ENCODE measurements around the gene BABAM2. TPM values are rescaled to one million over a fixed set of nuclear protein-coding genes. Genes with fewer than 3 reads are reported as not detected.

Gene BABAM2
- total and polyA plus RNA-seq, 2 experiments from 2014 or later, result 35.2 to 46.1 TPM

DNA sequence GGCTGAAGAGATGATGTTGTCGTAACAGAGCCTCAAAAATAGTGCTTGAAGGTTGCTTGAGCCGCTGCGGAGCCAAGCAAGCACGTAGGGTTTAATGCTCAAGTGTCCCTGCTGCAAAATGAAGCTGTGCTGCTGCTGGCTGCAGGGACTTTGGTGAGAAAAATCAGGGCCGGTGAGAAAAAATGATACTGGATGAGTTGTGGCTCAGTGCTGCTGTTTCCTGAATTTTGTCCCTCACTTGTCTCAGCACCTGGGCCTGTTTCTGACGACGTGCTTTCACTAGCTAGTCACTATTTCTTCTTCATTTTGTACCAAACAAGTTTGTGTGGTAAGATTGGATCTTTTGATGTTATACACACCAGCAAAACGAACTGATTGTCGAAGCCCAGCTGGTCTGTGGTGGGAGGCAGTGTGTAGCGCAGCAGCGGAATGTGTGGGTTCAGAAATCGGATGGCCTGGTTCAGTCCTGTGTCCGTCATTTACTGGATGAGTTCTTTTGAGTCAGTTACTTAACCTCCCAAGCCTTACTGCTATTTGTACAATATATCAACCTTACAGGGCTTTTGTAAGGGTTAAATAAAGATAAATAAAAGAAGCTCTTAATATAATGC is 329.3 kb downstream of the BABAM2 start:
- H3K4me3 ChIP-seq, result no peak overlapping the region
- in situ Hi-C loops (cut with MboI), result no loop called here
- no peaks in the 10 kb centered on the region for H4K20me1 ChIP-seq (ENCODE audit: insufficient read depth)
- WGBS, 2 experiments (ENCODE audit: low coverage in 1 of 2, low lambda C conversion rate in 2 of 2, missing lambda C conversion rate in 2 of 2), result 84 to 88% methylated on average over 13 of the region's 13 CpGs
- DNase-seq, result no peak
- H3K79me2 ChIP-seq (ENCODE audit: insufficient read depth), result no peaks in the 10 kb centered on the region
- H3K9me3 ChIP-seq (ENCODE audit: low read depth), result no peaks in the 10 kb centered on the region
- no peaks in the 10 kb centered on the region for H3K9me2 ChIP-seq (ENCODE audit: insufficient read depth)
- H3K27me3 ChIP-seq (replicated peaks; ENCODE audit: insufficient read depth), result no peaks in the 10 kb centered on the region
- peaks cover 6% of the 10 kb centered on the region for H3F3A ChIP-seq (ENCODE audit: insufficient read depth)
- no peak overlapping the region for H3K27ac ChIP-seq
- peaks cover 11% of the 10 kb centered on the region for H3K4me1 ChIP-seq (ENCODE audit: insufficient read depth)
- H3K36me3 ChIP-seq (ENCODE audit: low read depth), result no peaks in the 10 kb centered on the region
- no peak overlapping the region for H3K9ac ChIP-seq
- H2AFZ ChIP-seq, result no peak overlapping the region
- TF ChIP-seq EZH2phosphoT487 (IDR thresholded peaks at IDR 0.05; ENCODE audit: insufficient read depth, low read depth), result no peak
- no peak for TF ChIP-seq EZH2 (IDR thresholded peaks at IDR 0.05; ENCODE audit: insufficient read depth, poor library complexity, severe bottlenecking)
- no peak overlapping the region for H3K4me2 ChIP-seq (ENCODE audit: unreplicated experiment)

DNA sequence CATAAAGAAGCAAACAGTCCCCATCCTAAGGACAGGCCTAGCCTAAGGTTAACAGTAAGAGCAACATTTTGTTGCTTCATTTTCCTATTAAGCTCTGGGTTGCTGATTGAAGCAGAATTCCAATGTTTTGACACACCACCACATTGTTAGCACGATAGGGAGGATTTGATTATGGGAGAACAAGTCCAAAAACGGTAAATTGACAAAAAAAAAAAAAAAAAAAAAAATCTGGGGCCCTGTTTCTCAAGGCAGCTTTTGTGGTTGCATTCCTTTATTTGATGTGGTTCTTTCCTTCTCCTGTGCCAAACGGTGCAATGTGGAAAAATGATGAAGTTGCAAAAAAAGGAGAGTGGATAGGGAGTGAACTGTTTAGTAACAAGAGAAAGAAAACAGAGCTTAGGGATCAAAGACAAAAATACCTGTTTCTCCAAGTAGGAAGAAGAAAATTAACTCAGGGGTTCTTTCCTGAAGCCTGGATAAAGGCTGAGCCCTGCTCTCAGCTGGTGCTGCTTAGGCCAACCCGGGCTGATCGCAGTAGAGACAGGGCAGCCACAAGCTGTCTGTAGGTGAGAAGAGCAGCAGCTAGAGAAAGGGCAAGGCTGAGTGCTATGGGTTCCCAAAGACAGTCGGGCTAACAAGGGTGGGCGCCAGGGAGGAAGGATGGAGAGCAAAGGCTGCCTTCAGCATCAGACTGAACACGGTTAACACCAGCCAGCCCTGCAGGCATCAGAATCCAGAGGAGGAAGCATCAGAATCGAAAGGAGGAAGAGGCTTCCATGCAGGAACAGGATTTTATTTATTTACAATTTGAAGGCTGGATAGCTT is 334.3 kb downstream of the BABAM2 start:
- Histone ChIP-seq H3K9me2 (ENCODE audit: insufficient read depth) (no peaks in the 10 kb centered on the region), H3K27me3 (replicated peaks; ENCODE audit: insufficient read depth) (no peaks in the 10 kb centered on the region), H3K79me2 (ENCODE audit: insufficient read depth) (no peaks in the 10 kb centered on the region), H3K9ac (peak overlapping the region; percentile 67), H2AFZ (peak overlapping the region; percentile 46), H3K4me1 (ENCODE audit: insufficient read depth) (peaks cover 27% of the 10 kb centered on the region), H4K20me1 (ENCODE audit: insufficient read depth) (no peaks in the 10 kb centered on the region), H3K27ac (peak overlapping the region; percentile 81), H3K36me3 (ENCODE audit: low read depth) (no peaks in the 10 kb centered on the region), H3K4me3 (peak overlapping the region; percentile 57), H3K4me2 (ENCODE audit: unreplicated experiment) (peak overlapping the region; percentile 88), H3F3A (ENCODE audit: insufficient read depth) (peaks cover 25% of the 10 kb centered on the region), H3K9me3 (ENCODE audit: low read depth) (no peaks in the 10 kb centered on the region)
- TF ChIP-seq EZH2 (IDR thresholded peaks at IDR 0.05; ENCODE audit: insufficient read depth, poor library complexity, severe bottlenecking), result no peak
- 0 out of 2 replicates have a peak, but pooled peaks have one; percentile 81 for TF ChIP-seq EZH2phosphoT487 (IDR thresholded peaks at IDR 0.05; ENCODE audit: insufficient read depth, low read depth)
- DNase-seq, result peak; percentile 82
- 4 to 6% methylated on average over 9 of the region's 9 CpGs for WGBS, 2 experiments (ENCODE audit: low coverage in 1 of 2, low lambda C conversion rate in 2 of 2, missing lambda C conversion rate in 2 of 2)
- in situ Hi-C loops (cut with MboI), result no loop called here

DNA sequence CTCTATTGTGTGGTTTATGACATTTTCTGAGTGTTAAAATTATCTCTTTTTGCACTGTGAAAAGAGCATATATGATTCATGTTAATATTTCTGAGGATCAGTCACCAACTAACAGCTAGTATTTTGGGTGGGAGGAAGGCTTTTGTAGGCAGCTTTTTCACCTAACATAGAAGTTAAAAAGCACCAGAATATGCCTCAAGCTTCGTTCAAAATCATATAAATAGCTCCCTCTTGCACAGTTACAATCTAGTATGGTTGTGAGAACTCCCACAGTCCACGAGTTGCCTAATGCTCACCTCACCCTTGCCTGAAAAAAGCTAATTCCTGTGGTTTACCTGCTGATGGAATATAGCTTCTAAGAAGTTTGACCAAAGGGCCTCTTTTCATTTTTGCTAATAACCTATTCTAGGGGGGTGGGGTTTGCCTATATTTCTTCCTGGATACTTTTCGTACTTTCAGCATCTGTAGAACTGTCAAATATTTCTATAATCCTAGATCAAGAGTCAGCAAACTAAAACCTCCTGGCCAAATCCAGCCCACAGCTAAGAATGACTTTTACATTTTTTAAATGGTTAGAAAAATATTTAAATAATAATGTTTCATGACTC is 335.0 kb downstream of the BABAM2 start:
- Histone ChIP-seq H3K27me3 (replicated peaks; ENCODE audit: insufficient read depth) (no peaks in the 10 kb centered on the region), H3K9me3 (ENCODE audit: low read depth) (no peaks in the 10 kb centered on the region), H4K20me1 (ENCODE audit: insufficient read depth) (no peaks in the 10 kb centered on the region), H3K79me2 (ENCODE audit: insufficient read depth) (no peaks in the 10 kb centered on the region), H3K27ac (peak overlapping the region; percentile 81), H2AFZ (peak overlapping the region; percentile 46), H3K9ac (peak overlapping the region; percentile 67), H3K4me1 (ENCODE audit: insufficient read depth) (peaks cover 29% of the 10 kb centered on the region), H3K36me3 (ENCODE audit: low read depth) (no peaks in the 10 kb centered on the region), H3F3A (ENCODE audit: insufficient read depth) (peaks cover 26% of the 10 kb centered on the region), H3K4me2 (ENCODE audit: unreplicated experiment) (peak overlapping the region; percentile 88), H3K9me2 (ENCODE audit: insufficient read depth) (no peaks in the 10 kb centered on the region), H3K4me3 (peak overlapping the region; percentile 57)
- 31 to 44% methylated on average over 3 of the region's 3 CpGs for WGBS, 2 experiments (ENCODE audit: low coverage in 1 of 2, low lambda C conversion rate in 2 of 2, missing lambda C conversion rate in 2 of 2)
- in situ Hi-C loops (cut with MboI), result no loop called here
- peak; percentile 61 for DNase-seq
- TF ChIP-seq EZH2 (IDR thresholded peaks at IDR 0.05; ENCODE audit: insufficient read depth, poor library complexity, severe bottlenecking), result no peak
- TF ChIP-seq EZH2phosphoT487 (IDR thresholded peaks at IDR 0.05; ENCODE audit: insufficient read depth, low read depth), result no peak

DNA sequence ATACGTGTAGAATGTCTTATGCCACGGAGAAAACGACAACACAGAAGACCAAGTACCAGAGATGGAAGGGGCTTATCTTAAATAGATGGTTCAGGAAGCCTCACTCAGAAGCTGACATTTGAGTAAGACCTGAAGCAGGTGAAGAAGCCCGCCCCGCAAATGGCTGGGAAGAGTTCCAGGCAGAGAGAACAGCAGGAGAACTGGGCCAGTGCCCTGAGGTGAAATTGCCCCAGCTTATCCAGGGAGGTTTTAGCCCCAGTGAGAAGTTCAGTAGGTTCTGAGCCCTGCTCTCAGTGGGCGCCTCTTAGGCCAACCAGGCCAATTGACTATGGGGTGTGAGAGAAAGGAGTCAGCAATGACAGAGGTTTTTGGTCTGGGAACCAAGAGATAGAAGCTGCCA is 336.0 kb downstream of the BABAM2 start:
- H3K9ac ChIP-seq, result no peak overlapping the region
- TF ChIP-seq EZH2phosphoT487 (IDR thresholded peaks at IDR 0.05; ENCODE audit: insufficient read depth, low read depth) (no peak), EZH2 (IDR thresholded peaks at IDR 0.05; ENCODE audit: insufficient read depth, poor library complexity, severe bottlenecking) (no peak)
- no peaks in the 10 kb centered on the region for H3K9me2 ChIP-seq (ENCODE audit: insufficient read depth)
- no peak overlapping the region for H3K27ac ChIP-seq
- WGBS, 2 experiments (ENCODE audit: low coverage in 1 of 2, low lambda C conversion rate in 2 of 2, missing lambda C conversion rate in 2 of 2), result 84 to 89% methylated on average over 6 of the region's 6 CpGs
- H3K4me1 ChIP-seq (ENCODE audit: insufficient read depth), result peaks cover 39% of the 10 kb centered on the region
- no peaks in the 10 kb centered on the region for H3K9me3 ChIP-seq (ENCODE audit: low read depth)
- peaks cover 33% of the 10 kb centered on the region for H3F3A ChIP-seq (ENCODE audit: insufficient read depth)
- no peaks in the 10 kb centered on the region for H3K27me3 ChIP-seq (replicated peaks; ENCODE audit: insufficient read depth)
- no peaks in the 10 kb centered on the region for H3K79me2 ChIP-seq (ENCODE audit: insufficient read depth)
- H2AFZ ChIP-seq, result no peak overlapping the region
- no peak overlapping the region for H3K4me2 ChIP-seq (ENCODE audit: unreplicated experiment)
- DNase-seq, result no peak
- in situ Hi-C loops (cut with MboI), result no loop called here
- H4K20me1 ChIP-seq (ENCODE audit: insufficient read depth), result no peaks in the 10 kb centered on the region
- H3K36me3 ChIP-seq (ENCODE audit: low read depth), result no peaks in the 10 kb centered on the region
- no peak overlapping the region for H3K4me3 ChIP-seq
